ENCODE measurements around the gene SLC2A10. TPM values are rescaled to one million over a fixed set of nuclear protein-coding genes. Genes with fewer than 3 reads are reported as not detected.

The SLC2A10 gene
- total RNA-seq, 4 donors from 2014 or later: 3.9 to 14.9 (median 10.0) TPM

GRCh38 chr20:46704714-46705377, 4.6 kb upstream of the SLC2A10 start:
- intact Hi-C loops (cut with DNase I; ENCODE audit: low total_unique reads): no loop called here
- no peak overlapping the region for H3K4me3 ChIP-seq (ENCODE audit: low read depth, poor library complexity, severe bottlenecking)
- TF ChIP-seq POLR2A (IDR thresholded peaks at IDR 0.05) (no peak), CTCF (IDR thresholded peaks at IDR 0.05) (no peak)
- 57 to 68% methylated on average over 7 of the region's 7 CpGs for WGBS, 2 donors
- DNase-seq (ENCODE audit: low spot score in 2 of 2): peak in 1 of 2 donors; percentile 32

GRCh38 chr20:46705378-46705729, 4.1 kb upstream of the SLC2A10 start:
- no peak overlapping the region for H3K4me3 ChIP-seq (ENCODE audit: low read depth, poor library complexity, severe bottlenecking)
- 56 to 61% methylated on average over 4 of the region's 4 CpGs for WGBS, 2 donors
- intact Hi-C loops (cut with DNase I; ENCODE audit: low total_unique reads): no loop called here
- DNase-seq (ENCODE audit: low spot score in 2 of 2): peak; percentile 55 to 78
- no peak for TF ChIP-seq CTCF (IDR thresholded peaks at IDR 0.05)
- TF ChIP-seq POLR2A (IDR thresholded peaks at IDR 0.05): no peak

GRCh38 chr20:46706242-46706641, 3.2 kb upstream of the SLC2A10 start:
- 97 to 98% methylated on average over 2 of the region's 2 CpGs for WGBS, 2 donors
- intact Hi-C loops (cut with DNase I; ENCODE audit: low total_unique reads): no loop called here
- peak in 1 of 2 donors; percentile 21 for DNase-seq (ENCODE audit: low spot score in 2 of 2)

GRCh38 chr20:46708172-46708860, 1.1 kb upstream of the SLC2A10 start:
- TF ChIP-seq CTCF (IDR thresholded peaks at IDR 0.05) (no peak), POLR2A (IDR thresholded peaks at IDR 0.05) (no peak)
- DNase-seq (ENCODE audit: low spot score in 2 of 2): peak in 1 of 2 donors; percentile 85
- intact Hi-C loops (cut with DNase I; ENCODE audit: low total_unique reads): no loop called here
- WGBS, 2 donors: 66 to 67% methylated on average over 8 of the region's 8 CpGs
- H3K4me3 ChIP-seq (ENCODE audit: low read depth, poor library complexity, severe bottlenecking): no peak overlapping the region

More at GRCh38 chr20:46706242-46706641, 3.2 kb upstream of the SLC2A10 start:
- H3K4me3 ChIP-seq (ENCODE audit: low read depth, poor library complexity, severe bottlenecking): no peak overlapping the region
- TF ChIP-seq POLR2A (IDR thresholded peaks at IDR 0.05) (no peak), CTCF (IDR thresholded peaks at IDR 0.05) (no peak)

GRCh38 chr20:46709055-46709458, 392 bp upstream of the SLC2A10 start:
- 50 to 56% methylated on average over 13 of the region's 13 CpGs for WGBS, 2 donors
- TF ChIP-seq POLR2A (IDR thresholded peaks at IDR 0.05) (no peak), CTCF (IDR thresholded peaks at IDR 0.05) (no peak)
- DNase-seq (ENCODE audit: low spot score in 2 of 2): no peak
- H3K4me3 ChIP-seq (ENCODE audit: low read depth, poor library complexity, severe bottlenecking): no peak overlapping the region
- intact Hi-C loops (cut with DNase I; ENCODE audit: low total_unique reads): no loop called here

Measured in lower leg skin (tissue), 4 donors.